HG02970 (cell line): Measurements from ENCODE around the gene OSBPL10.
"Not testable (repeated sequence)": the region's sequence is repeated elsewhere in the genome, so short reads cannot be mapped to it uniquely, and the experiment has no call there.

Experiments
- ATAC-seq: cut with Tn5 transposase; IDR thresholded peaks from one replicate; pipeline ENCODE4 v1.9.1; 2021; ENCODE audit warnings: mild to moderate bottlenecking, moderate library complexity, moderate number of reproducible peaks; ENCODE audit not compliant: unreplicated experiment, low FRiP score

Gene OSBPL10

DNA sequence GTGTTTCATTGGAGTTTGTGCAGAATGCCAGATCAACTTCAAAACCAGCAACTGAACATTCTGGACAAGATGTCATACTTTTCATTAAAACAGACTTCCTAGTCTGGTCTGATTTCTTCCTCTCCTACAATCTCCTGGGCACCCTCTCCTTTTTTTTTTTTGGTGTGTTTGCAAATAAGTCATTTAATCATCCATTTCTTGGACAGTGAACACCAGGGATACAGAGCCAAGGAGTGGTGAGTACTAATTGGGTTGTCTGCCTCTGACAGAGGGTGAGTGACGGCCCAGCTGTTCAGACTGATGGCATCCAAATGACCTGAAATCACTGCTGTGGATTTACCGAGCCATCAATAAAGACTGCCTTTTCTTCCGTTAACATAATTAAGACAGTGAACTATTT is 290.3 kb downstream of the OSBPL10 start:
- ATAC-seq, result no peak

DNA sequence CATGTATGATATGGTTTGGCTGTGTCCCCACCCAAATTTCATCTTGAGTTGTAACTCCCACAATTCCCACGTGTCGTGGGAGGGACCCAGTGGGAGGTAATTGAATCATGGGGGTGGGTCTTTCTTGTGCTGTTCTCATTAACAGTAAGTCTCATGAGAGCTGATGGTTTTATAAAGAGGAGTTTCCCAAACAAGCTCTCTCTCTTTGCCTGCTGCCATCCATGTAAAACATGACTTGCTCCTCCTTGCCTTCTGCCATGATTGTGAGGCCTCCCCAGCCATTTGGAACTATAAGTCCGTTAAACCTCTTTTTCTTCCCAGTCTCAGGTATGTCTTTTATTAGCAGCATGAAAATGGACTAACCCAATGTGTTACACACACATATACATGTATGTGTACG is 291.5 kb downstream of the OSBPL10 start:
- ATAC-seq, result not testable (repeated sequence)

DNA sequence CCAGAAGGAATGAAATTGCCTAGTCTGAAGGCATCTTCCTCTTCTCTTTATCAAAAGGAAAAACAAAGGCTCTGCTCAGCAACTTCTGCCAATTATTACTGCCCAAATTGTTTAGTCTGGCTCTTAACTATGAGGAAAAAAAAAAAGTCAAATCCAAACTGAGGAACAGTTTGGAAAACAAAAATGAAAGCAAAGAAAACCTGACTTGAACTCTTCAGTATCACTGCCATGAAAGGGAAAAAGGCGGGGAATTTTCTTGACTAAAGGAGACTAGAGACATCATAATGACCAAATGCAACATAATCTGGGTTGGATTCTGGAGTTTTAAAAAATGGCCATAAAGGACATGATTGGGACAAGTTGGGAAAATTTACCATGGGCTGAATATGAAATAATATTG is 292.1 kb downstream of the OSBPL10 start:
- no peak for ATAC-seq

DNA sequence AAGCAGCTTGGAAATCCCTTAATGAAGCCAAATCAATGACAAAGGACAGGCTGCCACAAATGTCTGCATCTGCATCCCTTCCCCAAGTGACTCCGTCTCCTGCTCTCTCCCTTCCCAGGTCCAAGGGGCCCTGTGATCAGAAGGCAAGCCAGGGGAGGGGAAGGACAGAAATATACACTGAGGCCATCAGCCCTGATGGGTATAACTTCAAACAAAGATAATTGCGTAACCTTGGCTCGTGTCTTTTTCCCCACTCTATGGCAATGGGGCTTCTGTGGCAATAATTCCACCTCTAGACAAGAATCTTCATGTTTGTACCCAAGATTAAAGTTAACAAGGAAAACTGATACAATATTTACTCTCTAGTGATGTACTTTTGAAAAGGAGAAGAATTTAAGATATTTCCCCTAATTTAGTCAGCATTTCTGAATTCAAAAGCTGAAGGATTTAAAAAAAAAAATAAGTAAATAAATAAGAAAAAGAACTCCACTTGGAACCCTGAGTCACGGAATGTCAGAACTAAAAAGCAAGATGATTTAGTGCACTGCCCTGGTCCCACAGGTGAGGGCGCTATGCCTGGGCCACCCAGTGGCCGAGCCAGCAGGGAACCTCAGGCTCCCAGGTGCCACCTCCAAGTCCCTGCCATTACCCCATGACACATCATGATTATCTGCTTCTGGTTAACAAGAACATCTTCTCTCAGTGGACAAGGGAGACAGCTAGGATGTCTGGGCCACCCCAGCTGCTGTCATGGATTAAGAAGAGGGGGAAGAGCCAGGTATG is 293.9 kb downstream of the OSBPL10 start:
- no peak for ATAC-seq

DNA sequence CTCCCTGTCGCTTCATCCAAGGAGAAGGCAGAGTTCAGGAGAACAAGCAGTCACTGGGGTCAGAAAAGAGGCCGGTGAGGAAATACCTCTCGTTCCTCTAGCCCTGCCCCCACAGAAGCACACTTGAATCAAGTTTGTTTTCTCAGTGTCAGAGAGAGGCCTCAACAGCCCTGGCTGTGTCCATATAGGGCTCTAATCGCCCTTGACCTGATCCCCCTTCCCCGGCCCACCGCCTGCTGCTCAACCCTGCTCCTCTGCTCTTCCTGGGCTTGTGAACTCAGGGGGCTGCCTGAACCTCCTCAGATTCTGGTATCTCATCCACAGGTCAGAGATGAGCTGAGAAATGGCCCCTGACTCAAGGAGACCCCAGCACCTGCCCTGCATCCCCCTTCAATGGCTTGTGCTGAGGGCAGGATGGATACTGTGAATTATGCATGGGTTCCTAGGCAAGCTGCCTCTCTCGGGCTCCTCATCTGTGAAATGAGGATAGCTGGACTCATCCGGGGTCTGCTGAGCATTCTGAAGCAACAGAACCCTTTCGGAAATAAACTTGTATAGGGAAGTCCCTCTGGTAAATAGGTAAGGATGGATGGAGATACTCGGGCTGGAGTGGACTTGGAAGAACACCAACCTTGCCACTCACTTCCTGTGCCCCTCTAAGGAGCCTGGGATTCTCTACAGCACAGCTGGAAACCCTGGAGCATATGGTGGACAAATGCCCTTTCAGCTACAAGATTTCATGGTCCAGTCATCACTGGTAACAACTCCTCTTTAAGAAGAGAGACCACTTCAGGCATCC is 300.8 kb downstream of the OSBPL10 start:
- no peak for ATAC-seq

DNA sequence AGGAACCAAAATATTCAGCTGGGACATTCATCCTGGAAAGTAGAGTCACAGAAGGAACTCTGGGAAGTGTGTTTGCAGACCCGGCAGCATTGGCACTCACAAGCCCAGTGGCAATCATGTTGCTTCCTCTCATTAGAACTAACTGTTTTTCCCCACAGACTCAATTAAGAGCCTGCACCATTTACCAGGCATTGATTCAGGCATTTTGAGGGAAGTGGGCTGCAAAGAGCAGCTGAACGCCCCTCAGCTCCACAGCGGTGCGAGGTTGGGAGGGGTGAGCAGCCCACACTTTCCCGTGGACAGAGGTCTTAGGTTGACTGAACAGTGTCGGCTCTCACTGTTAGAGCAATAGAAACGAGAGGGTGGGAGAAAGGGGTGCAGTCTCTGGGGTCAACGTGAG is 304.5 kb downstream of the OSBPL10 start:
- no peak for ATAC-seq

DNA sequence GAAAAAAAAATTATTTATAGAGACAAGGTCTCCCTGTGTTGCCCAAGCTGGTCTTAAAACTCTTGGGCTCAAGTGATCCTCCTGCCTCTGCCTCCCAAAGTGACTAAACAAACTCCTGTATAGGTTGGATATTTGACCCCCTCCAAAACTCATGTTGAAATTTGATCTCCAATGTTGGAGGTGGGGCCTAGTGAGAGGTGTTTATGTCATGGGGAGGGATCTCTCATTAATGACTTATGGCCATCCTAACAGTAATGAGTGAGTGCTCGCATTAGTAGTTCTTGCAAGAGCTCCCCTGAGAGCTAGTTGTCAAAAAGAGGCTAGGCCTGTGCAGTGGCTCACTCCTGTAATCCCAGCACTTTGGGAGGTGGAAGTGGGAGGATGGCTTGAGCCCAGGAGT is 307.1 kb downstream of the OSBPL10 start:
- ATAC-seq, result no peak

DNA sequence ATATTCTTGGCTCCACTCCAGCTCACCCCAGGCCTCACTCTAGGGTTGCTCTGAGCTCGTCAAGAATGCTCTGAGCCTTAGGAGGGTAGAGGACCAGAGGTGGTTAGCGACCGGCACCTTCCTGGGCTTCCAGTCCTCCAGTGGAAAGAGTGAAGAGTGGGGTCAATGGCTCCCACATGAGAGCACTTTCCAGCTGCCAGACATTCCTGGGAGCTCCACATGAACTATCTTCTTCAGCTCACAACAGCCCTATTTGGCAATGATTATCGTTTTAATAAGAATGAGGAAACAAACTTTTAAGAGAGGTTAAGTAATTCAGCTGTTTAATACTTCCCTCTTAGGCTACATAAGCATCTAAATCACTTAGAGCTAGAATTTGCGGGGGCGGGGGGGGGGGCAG is 309.1 kb downstream of the OSBPL10 start:
- no peak for ATAC-seq

DNA sequence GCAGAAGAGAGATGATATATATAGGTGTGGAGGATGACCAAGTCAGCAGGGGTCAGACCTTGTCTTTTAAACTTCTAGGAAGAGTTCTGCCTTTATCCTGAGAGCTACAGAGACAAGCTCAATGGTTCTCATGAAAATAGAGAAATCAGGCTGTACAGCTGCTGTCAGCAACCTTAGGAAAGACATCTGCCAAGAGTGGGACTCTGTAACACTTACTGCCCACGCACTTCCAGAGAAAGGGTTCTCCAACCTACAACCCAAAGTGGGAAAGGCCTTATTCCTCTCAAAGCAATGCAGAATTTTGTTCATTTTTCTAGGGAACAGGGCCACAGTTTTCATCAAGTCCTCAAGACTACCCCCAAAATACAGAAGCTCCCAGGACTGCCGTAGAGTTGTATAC is 309.6 kb downstream of the OSBPL10 start:
- ATAC-seq, result no peak

DNA sequence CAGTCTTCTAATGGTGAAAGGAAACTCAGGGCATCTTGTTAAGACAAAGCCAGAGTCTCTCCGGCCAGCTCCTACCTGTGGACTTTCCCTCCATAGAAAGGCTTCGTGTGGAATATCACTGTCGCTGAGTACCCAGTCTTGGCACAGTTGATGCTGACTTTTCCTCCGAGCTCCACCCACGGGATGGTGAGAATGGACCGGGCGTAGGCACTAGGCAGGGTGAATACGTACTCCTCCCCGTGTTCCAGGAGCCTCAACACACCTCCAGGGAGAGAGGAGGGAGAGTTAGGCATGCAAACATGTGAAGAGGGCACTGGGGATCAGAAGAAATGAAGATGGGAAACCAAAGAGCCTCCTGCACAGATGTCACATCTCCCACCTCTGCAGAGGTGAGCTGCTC is 310.3 kb downstream of the OSBPL10 start:
- no peak for ATAC-seq

DNA sequence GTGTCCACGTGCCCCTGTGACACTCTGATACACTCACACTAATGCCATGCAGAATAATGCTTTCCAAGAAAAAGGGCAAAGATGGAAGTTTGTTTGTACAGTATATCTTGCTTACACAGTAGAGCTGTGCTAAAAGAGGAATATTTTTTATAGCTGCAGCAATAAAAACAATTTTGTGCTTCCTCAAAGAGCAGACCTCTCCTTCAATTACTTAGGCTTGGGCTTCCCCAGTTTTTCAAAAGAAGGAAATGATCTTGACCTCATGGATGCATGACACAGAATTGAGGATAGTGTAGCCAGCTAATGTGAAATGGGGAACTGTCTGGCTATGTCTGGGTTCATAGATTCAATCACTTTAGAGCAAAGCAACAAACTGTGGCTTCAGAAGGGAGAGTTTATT is 310.9 kb downstream of the OSBPL10 start:
- ATAC-seq, result no peak

DNA sequence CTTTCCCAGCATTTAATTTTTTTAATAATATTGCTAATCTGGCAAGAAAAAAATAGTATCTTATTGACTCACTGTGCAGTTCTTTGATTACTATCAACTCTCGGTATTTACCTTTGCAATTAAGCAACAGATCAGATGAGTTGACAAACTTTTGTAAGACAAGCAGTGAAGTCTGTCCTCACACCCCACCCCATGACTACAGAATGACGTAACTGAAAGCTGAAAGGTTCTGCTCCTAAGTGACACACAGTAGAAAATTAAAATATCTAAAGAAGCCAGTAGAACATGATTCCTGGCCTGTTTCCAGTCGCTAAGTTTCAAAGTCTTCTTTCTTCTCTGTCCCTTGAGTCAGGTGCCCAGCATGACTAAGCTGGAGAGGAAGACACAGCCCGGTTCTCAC is 312.8 kb downstream of the OSBPL10 start:
- ATAC-seq, result no peak

DNA sequence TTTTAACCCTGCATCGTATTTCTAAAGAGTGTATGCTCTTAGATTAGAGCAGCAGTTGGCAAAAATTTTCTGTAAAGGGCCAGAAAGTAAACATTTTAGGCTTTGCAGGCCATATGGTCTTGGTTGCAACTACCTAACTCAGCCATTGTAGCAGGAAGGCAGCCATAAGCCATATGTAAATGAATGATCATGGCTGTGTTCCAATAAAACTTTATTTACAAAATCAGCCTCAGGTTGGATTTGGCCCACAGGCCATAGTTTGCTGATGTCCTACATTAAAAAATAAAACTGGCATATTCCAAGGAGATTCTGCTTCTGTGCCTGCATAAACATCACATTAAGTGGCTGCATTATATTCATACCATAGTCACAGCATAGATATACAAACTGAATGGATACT is 313.5 kb downstream of the OSBPL10 start:
- ATAC-seq, result no peak

DNA sequence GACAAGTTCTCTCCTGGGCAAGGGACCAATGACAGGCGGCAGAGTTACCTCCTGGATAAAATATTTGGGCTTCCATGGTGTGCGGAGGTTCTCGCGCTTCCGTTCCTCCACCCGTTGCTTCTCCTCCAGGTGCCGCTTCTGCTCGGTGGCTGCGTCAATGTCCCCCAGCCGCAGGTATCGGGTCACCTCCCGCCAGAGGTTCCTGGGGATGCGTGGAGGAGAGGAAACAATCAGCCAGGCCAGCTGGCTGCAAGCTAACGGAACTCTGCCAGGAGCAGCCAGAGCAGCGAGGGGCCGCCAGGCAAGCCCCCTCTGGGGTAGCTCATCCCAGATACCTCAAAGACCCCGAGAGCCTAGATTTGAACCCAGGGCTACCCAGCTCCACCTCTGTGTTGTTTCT is 317.0 kb downstream of the OSBPL10 start:
- ATAC-seq, result no peak

DNA sequence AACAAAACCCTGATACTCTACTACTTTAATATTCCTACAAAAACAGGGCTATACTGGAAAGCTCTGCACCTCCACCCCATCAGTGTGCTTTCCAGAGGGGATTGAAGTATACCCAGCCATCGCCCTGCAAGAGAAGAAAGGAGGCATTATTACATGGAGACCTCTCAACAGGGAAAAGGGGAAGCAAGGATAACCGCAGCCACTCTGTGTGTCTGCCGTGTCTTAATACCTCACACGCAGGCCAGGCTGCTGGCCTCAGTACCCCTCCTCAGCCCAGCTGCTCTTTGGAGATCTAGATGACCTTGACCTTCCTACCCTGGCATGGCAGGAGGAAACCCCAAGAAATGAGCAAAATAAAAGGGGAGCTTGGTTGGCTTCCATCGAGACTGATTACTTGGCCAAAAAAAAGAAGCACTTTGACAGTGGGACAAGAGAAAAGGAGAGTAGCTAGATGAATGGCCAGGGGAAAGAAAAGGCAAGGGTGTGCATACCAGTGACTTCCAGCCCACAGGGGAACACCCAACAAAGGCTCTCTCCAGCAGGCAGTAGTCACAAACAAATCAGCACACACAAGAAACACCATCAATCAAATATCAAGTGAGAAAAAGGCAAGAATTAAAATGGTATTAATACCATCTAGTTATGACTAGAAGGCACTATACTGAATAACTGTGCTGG is 318.9 kb downstream of the OSBPL10 start:
- ATAC-seq, result no peak

DNA sequence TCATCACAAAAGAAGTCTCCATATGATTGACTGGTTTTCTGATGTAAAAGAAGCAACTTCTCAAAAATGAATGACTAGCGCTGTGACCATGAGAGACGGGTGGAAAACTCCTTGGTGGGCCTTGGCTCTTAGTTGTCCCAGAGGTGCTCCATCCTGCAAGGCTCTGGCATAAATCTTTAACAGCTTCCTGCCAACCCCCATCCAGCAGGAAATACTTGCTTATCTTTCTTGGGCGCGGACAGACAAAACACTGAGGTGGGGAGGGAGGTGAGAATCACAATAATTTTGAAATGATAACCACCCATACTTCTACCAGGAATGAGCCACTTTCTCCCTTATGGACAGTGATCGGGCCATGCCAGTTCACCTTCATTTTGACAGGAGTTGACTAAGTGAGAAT is 319.8 kb downstream of the OSBPL10 start:
- ATAC-seq, result no peak

DNA sequence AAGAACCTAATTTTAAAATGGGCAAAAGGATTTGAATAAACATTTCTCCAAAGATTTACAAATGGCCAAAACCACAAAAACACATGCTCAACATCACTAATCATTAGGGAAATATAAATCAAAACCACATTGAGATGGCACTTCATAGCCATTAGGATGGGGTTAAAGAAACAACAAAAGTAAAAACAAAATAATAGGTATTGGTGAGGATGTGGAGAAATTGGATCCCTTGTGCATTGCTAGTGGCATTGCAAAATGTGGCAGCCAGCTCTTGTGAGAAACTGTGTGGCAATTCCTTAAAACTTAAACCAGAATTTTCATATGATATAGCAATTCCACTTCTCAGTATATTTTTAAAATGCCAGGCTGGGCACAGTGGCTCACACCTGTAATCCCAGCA is 321.8 kb downstream of the OSBPL10 start:
- no peak for ATAC-seq

DNA sequence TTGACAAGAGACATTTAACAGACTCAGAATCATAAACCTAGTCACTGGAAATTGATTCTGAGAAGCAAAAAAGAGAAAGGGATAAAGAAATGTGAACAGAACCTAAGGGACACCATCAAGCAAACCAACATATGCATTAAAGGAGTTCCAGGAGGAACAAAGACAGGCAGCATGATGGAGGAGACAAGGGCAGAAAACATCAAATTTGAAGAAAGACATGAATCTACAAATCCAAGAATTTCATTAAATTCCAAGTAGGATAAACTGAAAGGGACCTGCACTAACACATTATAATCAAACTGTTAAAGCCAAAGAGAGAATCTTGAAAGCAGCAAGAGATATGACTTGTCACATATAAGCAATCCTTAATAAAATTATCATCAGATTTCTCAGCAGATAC is 326.1 kb downstream of the OSBPL10 start:
- no peak for ATAC-seq

DNA sequence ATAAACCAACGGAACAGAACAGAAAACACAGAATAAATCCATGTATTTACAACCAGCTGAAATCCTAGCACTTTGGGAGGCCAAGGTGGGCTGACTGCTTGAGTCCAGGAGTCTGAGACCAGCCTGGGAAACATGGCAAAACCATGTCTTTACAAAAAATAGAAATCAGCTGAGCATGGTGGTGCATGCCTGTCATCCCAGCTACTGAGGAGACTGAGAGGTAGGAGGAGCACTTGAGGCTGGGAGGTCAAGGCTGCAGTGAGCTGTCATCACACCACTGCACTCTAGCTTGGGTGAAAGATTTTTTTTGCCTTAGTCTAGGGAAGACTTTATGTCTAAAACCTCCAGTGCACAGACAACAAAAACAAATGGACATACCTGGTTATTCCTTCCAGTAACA is 327.6 kb downstream of the OSBPL10 start:
- ATAC-seq, result no peak

DNA sequence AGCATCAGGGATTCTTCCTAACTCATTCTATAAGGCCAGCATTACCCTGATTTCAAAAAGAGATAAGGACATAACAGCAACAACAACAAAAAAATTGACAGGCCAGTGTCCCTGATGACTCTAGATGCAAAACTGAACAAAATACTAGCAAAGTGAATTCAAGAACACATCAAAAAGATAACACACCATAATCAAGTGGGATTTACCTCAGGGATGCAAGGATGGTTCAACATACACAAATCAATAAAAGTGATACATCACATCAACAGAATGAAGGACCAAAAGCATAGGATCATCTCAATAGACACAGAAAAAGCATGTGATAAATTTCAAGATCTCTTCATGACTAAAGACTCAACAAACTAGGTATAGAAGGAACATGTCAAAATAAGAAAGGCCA is 328.8 kb downstream of the OSBPL10 start:
- ATAC-seq, result no peak

DNA sequence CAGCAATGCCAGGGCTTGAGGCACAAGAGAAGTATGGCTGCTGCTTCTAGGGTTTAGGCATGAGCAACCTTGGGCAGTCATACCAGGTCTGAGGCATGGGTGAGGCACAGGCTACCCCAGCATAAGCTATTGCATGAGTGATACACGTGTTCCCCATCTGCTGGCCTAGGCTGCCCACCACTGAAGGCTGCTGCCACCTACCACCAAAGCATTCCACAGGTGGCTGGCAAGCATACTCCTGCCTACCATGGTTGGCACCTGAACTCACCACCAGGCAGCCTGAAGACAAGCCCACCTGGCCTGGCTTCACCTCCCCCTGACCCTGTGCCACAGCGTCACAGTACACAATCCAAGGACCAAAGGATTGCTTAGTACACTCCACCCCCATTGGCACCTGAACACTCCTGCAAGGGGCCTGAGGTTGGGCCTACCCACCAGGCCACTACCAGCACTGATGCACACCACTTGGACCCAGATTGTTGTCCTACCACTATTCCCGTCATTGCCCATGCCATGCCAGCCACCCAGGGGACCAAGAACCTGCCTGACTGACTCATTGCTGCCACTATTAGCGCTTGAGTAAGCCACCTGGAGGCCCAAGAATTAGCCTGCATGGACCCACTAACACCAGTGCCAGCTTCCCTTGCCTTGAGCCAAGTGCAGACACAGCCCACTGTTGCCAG is 332.6 kb downstream of the OSBPL10 start:
- ATAC-seq, result no peak
